NT2/D1 (cell line): ENCODE data around the gene SLC36A4.
"Not testable (repeated sequence)": the region's sequence is repeated elsewhere in the genome, so short reads cannot be mapped to it uniquely, and the experiment has no call there.

Experiments
- SUZ12 ChIP-seq: IDR thresholded peaks from 2 replicates; pipeline ENCODE4 v1.6.1; 2011; ENCODE audit not compliant: insufficient read length, insufficient read depth; ENCODE audit errors: extremely low read depth
- YY1 ChIP-seq: IDR thresholded peaks from 2 replicates; pipeline ENCODE4 v1.6.1; 2011; ENCODE audit not compliant: insufficient read length, insufficient read depth
- ZNF274 ChIP-seq: IDR thresholded peaks from 2 replicates; pipeline ENCODE4 v1.6.1; 2011; ENCODE audit warnings: mild to moderate bottlenecking, low read depth, low read length

DNA sequence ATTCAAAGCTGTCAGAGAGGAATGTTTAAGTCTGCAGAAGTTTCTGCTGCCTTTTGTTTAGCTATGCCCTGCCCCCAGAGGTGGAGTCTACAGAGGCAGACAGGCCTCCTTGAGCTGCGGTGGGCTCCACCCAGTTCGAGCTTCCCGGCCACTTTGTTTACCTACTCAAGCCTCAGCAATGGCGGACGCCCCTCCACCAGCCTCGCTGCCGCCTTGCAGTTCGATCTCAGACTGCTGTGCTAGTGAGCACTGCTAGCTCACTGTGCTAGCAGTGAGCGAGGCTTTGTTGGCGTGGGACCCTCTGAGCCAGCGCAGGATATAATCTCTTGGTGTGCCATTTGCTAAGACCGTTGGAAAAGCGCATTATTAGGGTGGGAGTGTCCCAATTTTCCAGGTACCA, 19.9 kb downstream of the SLC36A4 start:
- TF ChIP-seq YY1, ZNF274, SUZ12: not testable (repeated sequence)
